K562 (cell line): ENCODE measurements around the gene BCAR3. TPM values are rescaled to one million over a fixed set of nuclear protein-coding genes. Genes with fewer than 3 reads are reported as not detected.

Experiments used
- ARHGAP35 ChIP-seq: fragments of 450-650 bp; IDR thresholded peaks from 2 replicates; pipeline ENCODE4 v1.6.1; 2018; ENCODE audit not compliant: partially characterized antibody
- ARNT ChIP-seq, 2 experiments: fragments of 450-650 bp; IDR thresholded peaks; 2 replicates each; pipeline ENCODE4 v1.6.1; 2016; ENCODE audit warnings: mild to moderate bottlenecking in 1 of 2
- CBX2 ChIP-seq: fragments of 200-600 bp; sonication (generic); IDR thresholded peaks from one replicate; pipeline ENCODE4 v1.6.1; 2012; ENCODE audit warnings: mild to moderate bottlenecking, low read length, inconsistent platforms; ENCODE audit not compliant: insufficient read depth, poor library complexity, severe bottlenecking
- CREBBP ChIP-seq: IDR thresholded peaks from one replicate; pipeline ENCODE4 v1.6.1; 2012; ENCODE audit warnings: low read depth, mild to moderate bottlenecking, control low read depth, inconsistent platforms, low read length
- EHMT2 ChIP-seq: fragments of 450-650 bp; IDR thresholded peaks from 2 replicates; pipeline ENCODE4 v1.6.1; 2018; ENCODE audit warnings: antibody characterized with exemption
- ETV1 ChIP-seq: fragments of 450-650 bp; conservative IDR thresholded peaks from 2 replicates; pipeline ENCODE4 v1.6.1; 2016; ENCODE audit warnings: missing genetic modification characterization, control low read depth, low read depth, missing compliant biosample characterization
- FIP1L1 ChIP-seq: fragments of 200-400 bp; formaldehyde crosslinking; IDR thresholded peaks from 2 replicates; pipeline ENCODE4 v1.6.1; 2018; ENCODE audit warnings: mild to moderate bottlenecking, low read depth, low read length; ENCODE audit not compliant: poor library complexity, severe bottlenecking
- FOSL1 ChIP-seq: fragments of 200-800 bp; sonication (Bioruptor generic); conservative IDR thresholded peaks from 2 replicates; pipeline ENCODE4 v1.6.1; 2016; ENCODE audit warnings: missing genetic modification characterization, missing compliant biosample characterization
- FOXA1 ChIP-seq: fragments of 450-650 bp; IDR thresholded peaks from 2 replicates; pipeline ENCODE4 v1.6.1; 2016; ENCODE audit warnings: mild to moderate bottlenecking, borderline replicate concordance
- HDAC1 ChIP-seq, 2 experiments: fragments of 450-650 bp; IDR thresholded peaks; 2 replicates each; pipeline ENCODE4 v1.6.1; 2016 to 2017; ENCODE audit warnings: inconsistent platforms in 1 of 2, mild to moderate bottlenecking in 1 of 2, moderate library complexity in 1 of 2
- HIVEP1 ChIP-seq: fragments of 250-450 bp; sonication (Bioruptor Pico); IDR thresholded peaks from 2 replicates; pipeline ENCODE4 v1.4.0; 2020; ENCODE audit warnings: mild to moderate bottlenecking
- HNRNPL ChIP-seq: fragments of 200-400 bp; formaldehyde crosslinking; IDR thresholded peaks from 2 replicates; pipeline ENCODE4 v1.6.1; 2017; ENCODE audit warnings: low read depth, mild to moderate bottlenecking, low read length
- HSF4 ChIP-seq: fragments of 250-450 bp; sonication (Bioruptor Pico); IDR thresholded peaks from 2 replicates; pipeline ENCODE4 v2.1.2; 2022; ENCODE audit warnings: mild to moderate bottlenecking, moderate library complexity, borderline replicate concordance
- MED1 ChIP-seq: sonication (generic); formaldehyde crosslinking; IDR thresholded peaks from 2 replicates; pipeline ENCODE4 v1.8.1; 2023; ENCODE audit warnings: missing genetic modification reagents, borderline replicate concordance
- MTA1 ChIP-seq: fragments of 450-650 bp; IDR thresholded peaks from 2 replicates; pipeline ENCODE4 v1.6.1; 2017; ENCODE audit warnings: borderline replicate concordance
- NCOA1 ChIP-seq: fragments of 450-650 bp; IDR thresholded peaks from 2 replicates; pipeline ENCODE4 v1.6.1; 2016; ENCODE audit warnings: low read depth
- POLR2G ChIP-seq: fragments of 200-400 bp; formaldehyde crosslinking; IDR thresholded peaks from 2 replicates; pipeline ENCODE4 v1.6.1; 2017; ENCODE audit warnings: low read depth, mild to moderate bottlenecking, antibody characterized with exemption, low read length, moderate library complexity
- RBFOX2 ChIP-seq: fragments of 200-400 bp; formaldehyde crosslinking; IDR thresholded peaks from 2 replicates; pipeline ENCODE4 v1.6.1; 2017; ENCODE audit warnings: low read depth, mild to moderate bottlenecking, low read length, moderate library complexity
- RBM34 ChIP-seq: fragments of 200-400 bp; formaldehyde crosslinking; IDR thresholded peaks from 2 replicates; pipeline ENCODE4 v1.6.1; 2018; ENCODE audit warnings: low read length, borderline replicate concordance; ENCODE audit not compliant: insufficient read depth
- RFX7 ChIP-seq: fragments of 250-450 bp; sonication (Bioruptor Pico); IDR thresholded peaks from 2 replicates; pipeline ENCODE4 v1.5.1; 2021; ENCODE audit warnings: mild to moderate bottlenecking
- RUNX1 ChIP-seq: sonication (generic); IDR thresholded peaks from 2 replicates; pipeline ENCODE4 v1.6.1; 2016; ENCODE audit warnings: antibody characterized with exemption, low read depth
- SMAD1 ChIP-seq: fragments of 150-350 bp; IDR thresholded peaks from 2 replicates; pipeline ENCODE4 v1.6.1; 2014; ENCODE audit warnings: low read length, low read depth; ENCODE audit not compliant: partially characterized antibody
- SMC3 ChIP-seq: conservative IDR thresholded peaks from 2 replicates; pipeline ENCODE4 v1.6.1; 2011; ENCODE audit warnings: low read depth, low read length, improper control_type of control experiment; ENCODE audit not compliant: insufficient read depth
- SOX6 ChIP-seq: fragments of 450-650 bp; IDR thresholded peaks from 2 replicates; pipeline ENCODE4 v1.6.1; 2014; ENCODE audit warnings: mild to moderate bottlenecking
- TGIF2 ChIP-seq: sonication (generic); formaldehyde crosslinking; IDR thresholded peaks from 2 replicates; pipeline ENCODE4 v1.8.1; 2022; ENCODE audit warnings: mild to moderate bottlenecking, missing genetic modification reagents, moderate library complexity
- ZKSCAN8 ChIP-seq: fragments of 200-800 bp; sonication (Bioruptor generic); IDR thresholded peaks from 2 replicates; pipeline ENCODE4 v1.6.1; 2016; ENCODE audit warnings: missing genetic modification characterization, missing compliant biosample characterization
- ZNF134 ChIP-seq: fragments of 250-450 bp; sonication (Bioruptor Pico); conservative IDR thresholded peaks from 2 replicates; pipeline ENCODE4 v1.4.0; 2020
- ZNF263 ChIP-seq: sonication (generic); formaldehyde crosslinking; IDR thresholded peaks from 2 replicates; pipeline ENCODE4 v1.8.0; 2022; ENCODE audit warnings: mild to moderate bottlenecking, missing genetic modification reagents, borderline replicate concordance
- ZNF408 ChIP-seq: fragments of 250-450 bp; sonication (Bioruptor Pico); IDR thresholded peaks from 2 replicates; pipeline ENCODE4 v1.4.0; 2020; ENCODE audit warnings: low read depth, mild to moderate bottlenecking, moderate library complexity
- polyA plus RNA-seq, 8 experiments: library from polyadenylated mRNA; depleted of rRNA in 4 of 8; stranded (reverse) in 5 of 8; unstranded in 3 of 8; fragments of >200 nt; fragmentation: Nextera tagmentation in 2 of 8; fragmentation: Illumina TruSeq in 1 of 8; extraction: Ambion mirVana in 2 of 8; extraction: Trizol in 1 of 8; gene quantifications; 2 replicates each; pipeline versions ENCODE4 v1.2.1 to v1.2.3, GENCODE V29; 2011 to 2014; ENCODE audit warnings: inconsistent platforms in 1 of 8, missing spikeins in 1 of 8
- total RNA-seq, 7 experiments: library from RNA; depleted of rRNA in 6 of 7; stranded (reverse); fragments of >200 nt in 6 of 7; fragmentation: Illumina TruSeq in 2 of 7; extraction: Trizol in 2 of 7; gene quantifications; 2 replicates each; pipeline versions ENCODE4 v1.2.1 to v1.2.3, GENCODE V29; 2011 to 2021; ENCODE audit warnings: low replicate concordance in 1 of 7
- TF ChIP-seq, protein P1 (sequence below), 2 experiments: IDR thresholded peaks; 2 replicates each; pipeline ENCODE4 v1.6.1; 2012; ENCODE audit warnings: improper control_type of control experiment in 2 of 2, low read depth in 2 of 2, low read length in 2 of 2, borderline replicate concordance in 1 of 2

BCAR3 gene
- total and polyA plus RNA-seq, 9 of the 15 experiments (the other 6 are each of a cell fraction or from before 2014, with no cell fraction given): 1.8 to 6.3 (median 3.8) TPM

DNA sequence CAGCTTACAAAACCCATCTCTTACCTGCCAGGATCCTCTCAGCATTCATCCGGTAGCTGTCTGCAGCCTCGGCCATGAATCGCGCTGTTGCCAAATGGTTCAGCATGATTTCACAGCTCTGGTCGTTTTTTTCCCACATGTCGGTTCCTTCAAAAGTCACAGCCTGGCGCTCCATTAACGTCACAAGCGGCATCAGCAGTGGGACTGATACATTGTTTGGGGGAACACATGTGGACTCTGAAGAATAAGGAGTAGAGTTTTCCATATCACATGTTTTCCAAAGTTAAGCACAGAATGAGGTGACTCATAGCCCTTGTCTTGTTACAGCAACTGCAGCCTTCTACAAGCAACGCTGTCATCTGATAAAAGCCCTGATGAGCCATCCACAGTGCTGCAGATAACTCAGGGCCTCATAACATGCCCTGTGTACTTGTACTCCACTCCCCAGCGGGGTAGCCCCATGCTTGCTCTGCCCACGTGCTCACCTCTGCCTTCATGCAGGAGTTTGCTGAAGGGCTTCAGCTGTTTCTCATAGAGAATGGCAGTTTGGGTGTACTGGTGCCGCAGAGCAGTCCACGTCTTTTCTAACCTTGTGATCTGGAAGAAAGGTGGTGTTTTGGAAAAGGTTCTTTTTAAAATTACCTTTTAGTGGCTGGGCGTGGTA lies 114.2 kb downstream of the BCAR3 start (continued):
- TF ChIP-seq CBX2 (no peak), RBFOX2 (peak; percentile 41), POLR2G (no peak), RUNX1 (0 out of 2 replicates have a peak, but pooled peaks have one; percentile 28), RBM34 (no peak), FOSL1 (tag) (peak; percentile 100), ETV1 (tag) (no peak; the same call in 1 of the 2 replicates), ZNF263 (CRISPR knock-in tag) (no peak), FIP1L1 (no peak), ZNF134 (CRISPR knock-in tag) (no peak; the same call in 1 of the 2 replicates), RFX7 (CRISPR knock-in tag) (no peak), NCOA1 (peak; percentile 83), ARHGAP35 (no peak), CREBBP (no peak), HSF4 (CRISPR knock-in tag) (no peak; the same call in 1 of the 2 replicates), ZKSCAN8 (peak; percentile 82), HDAC1 (IDR thresholded peaks at IDR 0.05) (peak in 1 of 2 experiments; percentile 90; a peak in 2 of 4 replicates), TGIF2 (no peak), SOX6 (peak; percentile 96), MED1 (CRISPR knock-in tag) (no peak), FOXA1 (no peak), HNRNPL (no peak), ZNF408 (no peak), MTA1 (peak; percentile 89), SMAD1 (no peak), ARNT (IDR thresholded peaks at IDR 0.05) (peak in 1 of 2 experiments; percentile 89; a peak in 1 of 4 replicates), EHMT2 (peak; percentile 91), HIVEP1 (no peak), SMC3 (no peak)
- TF ChIP-seq, protein P1, sequence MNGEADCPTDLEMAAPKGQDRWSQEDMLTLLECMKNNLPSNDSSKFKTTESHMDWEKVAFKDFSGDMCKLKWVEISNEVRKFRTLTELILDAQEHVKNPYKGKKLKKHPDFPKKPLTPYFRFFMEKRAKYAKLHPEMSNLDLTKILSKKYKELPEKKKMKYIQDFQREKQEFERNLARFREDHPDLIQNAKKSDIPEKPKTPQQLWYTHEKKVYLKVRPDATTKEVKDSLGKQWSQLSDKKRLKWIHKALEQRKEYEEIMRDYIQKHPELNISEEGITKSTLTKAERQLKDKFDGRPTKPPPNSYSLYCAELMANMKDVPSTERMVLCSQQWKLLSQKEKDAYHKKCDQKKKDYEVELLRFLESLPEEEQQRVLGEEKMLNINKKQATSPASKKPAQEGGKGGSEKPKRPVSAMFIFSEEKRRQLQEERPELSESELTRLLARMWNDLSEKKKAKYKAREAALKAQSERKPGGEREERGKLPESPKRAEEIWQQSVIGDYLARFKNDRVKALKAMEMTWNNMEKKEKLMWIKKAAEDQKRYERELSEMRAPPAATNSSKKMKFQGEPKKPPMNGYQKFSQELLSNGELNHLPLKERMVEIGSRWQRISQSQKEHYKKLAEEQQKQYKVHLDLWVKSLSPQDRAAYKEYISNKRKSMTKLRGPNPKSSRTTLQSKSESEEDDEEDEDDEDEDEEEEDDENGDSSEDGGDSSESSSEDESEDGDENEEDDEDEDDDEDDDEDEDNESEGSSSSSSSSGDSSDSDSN (IDR thresholded peaks at IDR 0.05; ENCODE audit: borderline replicate concordance in 1 of 2, low read depth in 2 of 2, low read length in 2 of 2): peak in 1 of 2 experiments; percentile 41; a peak in 1 of 4 replicates
